NAMALWA (cell line): ENCODE data around the gene RAB12.
"Not testable (repeated sequence)": the region's sequence is repeated elsewhere in the genome, so short reads cannot be mapped to it uniquely, and the experiment has no call there.

Experiments
- DNase-seq: peaks from one replicate; pipeline ENCODE4 v3.0.0-alpha.2; 2015; ENCODE audit warnings: low spot score

RAB12 gene

DNA sequence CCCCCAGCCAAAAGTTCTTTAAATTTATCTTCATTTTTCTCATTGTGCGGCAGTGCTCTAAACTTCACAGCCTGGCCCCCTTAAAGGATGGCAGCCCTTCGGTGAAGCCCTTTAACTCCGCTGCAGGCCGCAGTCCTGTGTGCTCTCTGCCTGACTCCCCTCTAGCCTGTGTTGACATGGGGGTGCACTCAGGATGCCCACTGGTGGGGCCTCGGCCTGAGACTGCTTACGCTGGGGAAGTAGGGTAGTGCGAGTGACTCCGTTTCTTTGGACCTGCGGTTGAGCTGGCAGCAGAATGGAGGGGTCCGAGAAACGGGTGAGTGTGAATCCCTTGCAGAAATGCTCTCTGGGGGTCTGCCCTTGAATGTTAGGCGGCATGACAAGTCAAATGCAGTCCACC is 5.6 kb downstream of the RAB12 start:
- DNase-seq, result no peak

GRCh38 chr18:8615397-8616027 is 6.3 kb downstream of the RAB12 start:
- DNase-seq, result no peak

DNA sequence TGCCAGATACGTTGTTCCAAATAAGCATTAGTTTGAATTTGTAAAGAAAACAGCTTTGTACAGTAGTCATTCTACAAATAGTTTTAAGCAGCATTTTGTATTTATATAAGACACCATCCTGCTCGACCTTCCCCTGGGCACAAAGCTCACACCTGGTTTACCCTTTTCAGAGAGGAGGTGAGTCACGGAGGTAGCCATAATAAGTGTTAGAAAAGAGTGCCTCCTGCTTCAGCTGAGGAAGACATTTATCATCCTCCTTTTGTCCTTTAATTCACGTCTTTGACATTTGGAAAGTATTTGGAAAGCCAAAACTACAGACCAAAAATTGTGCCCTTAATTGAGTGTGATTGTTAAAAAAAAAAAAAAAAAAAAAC is 6.8 kb downstream of the RAB12 start:
- no peak for DNase-seq

DNA sequence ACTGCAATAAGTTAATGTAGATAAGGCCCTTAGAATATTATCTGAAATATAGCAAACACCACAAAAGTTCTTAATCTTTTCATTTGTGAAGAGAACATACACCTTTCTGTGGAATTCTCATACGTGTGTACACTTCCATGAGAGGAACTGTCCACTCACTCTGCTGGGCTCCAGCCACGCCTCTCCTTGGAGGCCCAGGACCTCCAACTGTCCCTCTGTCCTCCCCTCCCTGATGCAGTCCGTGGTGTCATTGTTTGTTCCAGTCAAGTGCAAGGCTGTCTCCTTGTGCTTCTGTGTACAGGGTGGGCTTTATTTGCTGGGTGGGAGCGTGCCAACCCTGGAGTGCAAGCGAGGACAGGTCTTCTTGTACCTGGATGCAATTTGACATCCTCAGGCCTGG is 8.7 kb downstream of the RAB12 start:
- no peak for DNase-seq

DNA sequence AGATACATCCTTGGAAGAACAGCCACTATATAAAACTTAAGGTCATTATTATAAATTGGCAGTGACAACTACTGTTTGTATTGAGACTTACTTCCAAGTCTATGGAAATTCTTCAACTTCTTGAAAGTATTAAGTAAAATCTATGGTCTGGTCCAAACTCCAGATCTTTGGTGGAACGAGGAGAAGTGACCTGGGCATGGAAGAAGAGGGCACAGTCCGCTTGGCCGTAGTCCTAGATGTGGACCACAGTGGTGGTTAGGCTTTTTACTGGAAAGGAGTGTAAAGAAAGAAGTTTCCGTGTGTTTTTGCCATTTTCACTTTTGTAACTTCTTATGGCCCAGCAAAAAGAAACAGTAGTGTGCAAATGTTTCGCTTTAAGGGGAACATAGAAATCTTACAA is 9.8 kb downstream of the RAB12 start:
- no peak for DNase-seq

DNA sequence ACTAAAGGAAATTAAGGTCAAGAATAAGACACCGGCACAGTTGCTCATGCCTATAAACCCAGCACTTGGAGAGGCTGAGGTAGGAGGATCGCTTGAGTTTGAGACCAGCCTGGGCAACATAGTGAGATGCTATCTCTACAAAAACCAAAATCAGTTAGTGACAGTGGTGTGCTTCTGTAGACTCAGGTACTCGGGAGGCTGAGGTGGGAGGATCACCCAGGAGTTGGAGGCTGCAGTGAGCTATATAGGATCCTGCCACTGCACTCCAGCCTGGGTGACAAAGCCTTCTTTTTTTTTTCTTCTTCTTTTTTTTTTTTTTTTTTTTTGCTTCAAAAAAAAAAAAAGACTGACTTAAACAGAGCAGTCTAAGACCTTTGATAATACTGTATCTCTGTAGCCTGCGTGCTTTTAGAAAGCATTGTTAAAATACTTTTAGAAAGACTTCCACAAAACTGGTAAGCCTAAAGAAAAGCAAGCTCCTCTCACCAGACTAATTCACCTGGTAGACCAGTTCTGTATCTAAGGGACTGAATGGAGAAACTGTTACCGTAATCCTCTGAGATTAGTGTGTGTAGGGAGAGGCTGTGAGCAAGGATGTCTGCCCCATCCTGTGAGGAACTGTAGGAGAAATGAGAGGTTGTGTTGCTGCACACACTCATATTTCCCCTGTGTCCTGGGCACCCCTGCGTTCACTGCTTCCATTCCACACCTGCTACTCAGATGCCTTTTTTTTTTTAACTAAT is 10.8 kb downstream of the RAB12 start:
- no peak for DNase-seq

GRCh38 chr18:8620845-8621244 is 11.6 kb downstream of the RAB12 start:
- no peak for DNase-seq

DNA sequence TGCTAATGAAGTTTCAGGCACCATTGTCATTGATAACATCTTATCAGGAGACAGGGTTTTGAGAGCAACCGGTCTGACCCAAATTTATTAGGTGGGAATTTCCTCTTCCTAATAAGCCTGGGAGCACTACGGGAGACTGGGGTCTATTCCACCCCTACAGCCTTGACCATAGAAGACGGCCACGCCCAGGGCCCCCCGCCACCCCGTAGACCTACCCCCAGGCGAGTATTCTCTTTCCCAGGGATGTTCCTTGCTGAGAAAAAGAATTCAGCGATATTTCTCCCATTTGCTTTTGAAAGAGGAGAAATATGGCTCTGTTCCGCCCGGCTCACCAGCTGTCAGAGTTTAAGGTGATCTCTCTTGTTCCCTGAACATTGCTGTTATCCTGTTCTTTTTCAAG is 13.4 kb downstream of the RAB12 start:
- not testable (repeated sequence) for DNase-seq

- DNase-seq, result peak; percentile 17
Measured at GRCh38 chr18:8623549-8624106, 14.4 kb downstream of the RAB12 start.

- DNase-seq, result no peak
Measured at GRCh38 chr18:8625461-8626092, 16.3 kb downstream of the RAB12 start.

- no peak for DNase-seq
Measured at GRCh38 chr18:8626414-8627106, 17.3 kb downstream of the RAB12 start.

GRCh38 chr18:8627107-8627472 is 17.9 kb downstream of the RAB12 start:
- no peak for DNase-seq

DNA sequence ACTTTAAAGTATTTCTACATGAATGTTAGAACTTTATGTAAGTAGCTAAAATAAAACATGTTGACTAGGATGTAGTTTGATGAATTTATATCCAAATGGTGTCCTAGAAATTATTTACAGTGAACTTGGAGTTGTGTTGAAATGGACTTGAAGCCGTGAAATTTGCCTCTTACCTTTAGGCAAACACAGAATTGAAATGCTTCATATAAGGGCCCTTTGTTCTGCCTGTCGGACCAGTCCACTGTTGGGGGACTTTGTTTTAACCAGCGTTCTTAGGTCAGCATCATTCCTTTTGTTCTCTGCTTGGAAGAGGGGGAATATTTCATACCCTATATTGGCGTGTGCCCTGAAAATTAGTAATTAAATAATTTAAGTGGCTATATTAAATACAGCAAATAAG is 18.3 kb downstream of the RAB12 start:
- no peak for DNase-seq

GRCh38 chr18:8629602-8630001 is 20.4 kb downstream of the RAB12 start:
- DNase-seq, result no peak

GRCh38 chr18:8630546-8630945 is 21.3 kb downstream of the RAB12 start:
- DNase-seq, result no peak

DNA sequence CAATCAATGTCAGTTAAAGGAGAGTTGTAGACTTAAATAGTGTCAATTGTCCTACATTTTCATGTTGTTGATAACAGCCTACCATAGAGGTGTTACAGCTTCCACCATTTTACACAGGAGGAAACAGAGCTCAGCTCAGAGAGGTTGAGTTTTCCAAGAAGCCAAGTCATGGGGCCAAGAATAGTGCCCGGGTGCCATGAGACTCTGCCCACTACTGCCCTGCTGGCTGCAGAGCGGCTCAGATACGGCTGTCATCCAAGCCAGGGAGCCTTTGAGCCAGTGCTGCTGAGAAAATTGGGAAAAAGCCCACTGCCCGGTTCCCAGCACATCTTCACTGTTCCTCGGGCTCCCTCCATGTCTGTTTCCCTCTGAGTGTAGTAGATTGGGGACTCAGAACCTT is 22.0 kb downstream of the RAB12 start:
- no peak for DNase-seq

DNA sequence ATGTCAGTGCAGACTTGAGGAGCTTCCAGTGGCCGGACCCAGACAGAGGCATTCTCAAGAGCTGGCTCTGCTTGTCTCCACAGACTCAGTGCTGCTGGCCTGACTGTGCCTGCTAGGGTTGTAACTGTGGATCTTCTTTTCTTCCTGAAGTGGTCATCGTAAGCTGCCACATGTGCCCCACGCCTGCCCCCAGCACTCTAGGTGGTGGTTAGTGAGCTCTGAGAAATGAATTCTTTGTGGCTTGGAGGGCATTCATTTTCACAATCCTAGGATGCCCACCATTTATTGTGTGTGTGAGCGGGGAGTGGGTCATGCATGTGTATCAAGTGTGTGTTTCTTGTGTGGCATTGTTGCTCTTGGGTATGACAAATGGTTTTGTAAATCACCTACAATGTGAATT is 23.1 kb downstream of the RAB12 start:
- DNase-seq, result no peak

DNA sequence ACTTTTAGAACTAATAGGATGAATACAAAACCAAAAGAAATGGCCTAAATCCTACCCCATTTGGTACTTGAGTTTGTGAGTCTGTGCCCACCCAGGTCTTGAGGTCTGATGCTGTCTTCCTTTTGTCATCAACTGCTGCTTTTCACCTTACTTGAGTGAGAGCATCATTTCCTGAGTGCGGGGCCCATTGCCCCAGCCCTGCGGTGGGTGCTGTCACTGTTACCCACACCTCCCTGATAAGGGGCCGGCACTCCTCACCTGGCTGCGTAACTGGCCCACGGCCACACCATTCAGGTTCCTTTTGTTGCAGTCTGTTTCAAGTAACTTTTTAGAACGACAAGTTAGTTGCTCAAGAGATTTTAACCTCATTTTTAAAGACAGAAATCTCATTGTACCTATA is 25.3 kb downstream of the RAB12 start:
- DNase-seq, result no peak

DNA sequence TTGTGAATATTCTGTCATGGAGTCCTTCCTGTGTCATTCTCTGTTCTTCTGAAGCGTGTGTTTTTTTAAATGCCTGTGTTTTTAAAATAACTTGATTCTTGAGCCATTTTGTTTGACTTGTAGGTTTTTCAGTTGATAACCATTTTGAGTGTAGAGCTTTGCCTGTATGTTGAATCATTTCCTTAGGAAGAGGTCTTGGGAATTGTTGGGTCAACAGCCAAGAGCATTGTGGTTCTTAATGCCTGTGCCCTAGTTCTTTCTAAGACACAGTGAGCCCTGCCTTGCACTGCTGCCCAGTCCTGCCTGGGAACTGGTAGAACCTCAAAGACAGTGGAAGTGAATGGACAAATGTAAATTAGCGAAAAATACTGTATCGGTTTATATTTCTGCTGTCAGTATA is 25.9 kb downstream of the RAB12 start:
- DNase-seq, result no peak

DNA sequence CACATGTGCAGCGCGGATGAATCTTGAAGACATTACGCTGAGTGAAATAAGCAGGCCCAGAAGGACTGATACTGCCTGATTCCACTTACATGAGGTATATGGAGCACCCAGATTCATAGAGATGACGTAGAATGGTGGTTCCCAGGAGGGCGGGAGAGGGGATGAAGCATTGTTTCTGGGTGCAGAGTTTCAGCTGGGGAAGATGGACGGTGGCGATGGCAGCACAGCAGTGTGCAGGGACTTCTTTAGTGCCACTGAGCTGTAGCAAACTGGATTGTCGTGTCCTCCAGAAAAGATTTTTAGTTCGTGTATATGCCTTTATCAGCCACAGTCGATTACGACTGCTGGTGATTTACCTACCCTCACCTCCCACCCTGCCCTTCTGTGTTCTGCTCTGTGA is 30.5 kb downstream of the RAB12 start:
- no peak for DNase-seq

DNA sequence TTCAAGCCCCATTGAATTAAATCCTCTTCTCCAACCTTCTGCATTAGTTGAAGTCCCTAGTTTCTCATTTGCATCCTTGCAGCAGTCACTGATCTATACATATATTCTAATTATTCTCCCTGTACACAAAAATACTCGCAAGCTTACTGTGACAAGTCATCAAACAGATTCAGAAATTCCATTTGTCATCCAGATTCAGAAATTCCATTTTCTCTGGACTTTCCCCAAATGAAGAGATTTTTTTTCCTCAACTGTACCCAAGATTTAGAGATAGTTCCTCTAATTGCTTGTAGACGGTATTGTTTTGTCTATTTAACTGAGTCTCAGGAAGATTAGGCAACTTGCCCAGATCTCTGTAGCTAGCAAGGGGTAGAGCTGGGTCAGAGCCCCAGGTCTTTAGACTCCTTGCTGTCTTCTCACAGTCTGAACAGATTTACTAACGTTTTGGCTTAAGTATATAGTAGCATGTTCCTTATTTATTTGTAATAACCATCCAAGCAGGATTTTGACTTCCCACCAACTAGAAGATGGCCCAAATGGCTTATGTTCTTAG is 34.2 kb downstream of the RAB12 start:
- DNase-seq, result no peak

DNA sequence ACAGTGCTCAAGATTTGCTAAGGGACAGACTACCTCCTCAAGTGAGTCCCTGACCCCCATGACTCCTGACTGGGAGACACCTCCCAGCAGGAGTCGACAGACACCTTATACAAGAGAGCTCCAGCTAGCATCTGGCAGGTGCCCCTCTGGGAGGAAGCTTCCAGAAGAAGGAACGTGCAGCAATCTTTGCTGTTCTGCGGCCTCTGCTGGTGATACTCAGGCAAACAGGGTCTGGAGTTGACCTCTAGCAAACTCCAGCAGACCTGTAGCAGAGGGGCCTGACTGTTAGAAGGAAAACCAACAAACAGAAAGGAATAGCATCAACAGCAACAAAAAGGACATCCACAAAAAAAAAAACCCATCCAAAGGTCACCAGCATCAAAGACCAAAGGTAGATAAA is 38.1 kb downstream of the RAB12 start:
- not testable (repeated sequence) for DNase-seq
